Embryonic facial prominence (tissue), 1 donor: ENCODE results near the gene CD22.
"Not testable (repeated sequence)": the region's sequence is repeated elsewhere in the genome, so short reads cannot be mapped to it uniquely, and the experiment has no call there.

ENCODE experiments used
- DNase-seq: peaks from one replicate; pipeline ENCODE4 v3.0.0-alpha.2; 2016; ENCODE audit errors: extremely low spot score

CD22 gene

GRCh38 chr19:35328851-35329285 is at the start of gene CD22:
Gene CD22 (plus strand): TSS chr19:35329187. CDS start chr19:35332041, 2,854 bp downstream.
- no peak for DNase-seq

GRCh38 chr19:35279374-35279773 is 49.6 kb upstream of the CD22 start:
- DNase-seq: no peak

GRCh38 chr19:35279985-35280821 is 48.8 kb upstream of the CD22 start:
- DNase-seq: no peak

GRCh38 chr19:35281303-35281702 is 47.7 kb upstream of the CD22 start:
- no peak for DNase-seq

GRCh38 chr19:35284153-35285094 is 44.6 kb upstream of the CD22 start:
- no peak for DNase-seq

- no peak for DNase-seq
These were observed 43.9 kb upstream of the CD22 start for GRCh38 chr19:35285095-35285449.

- DNase-seq: not testable (repeated sequence)
These were observed 43.5 kb upstream of the CD22 start for GRCh38 chr19:35285465-35285864.

GRCh38 chr19:35286101-35286500 is 42.9 kb upstream of the CD22 start:
- DNase-seq: not testable (repeated sequence)

GRCh38 chr19:35287713-35288112 is 41.3 kb upstream of the CD22 start:
- no peak for DNase-seq

GRCh38 chr19:35288331-35288730 is 40.7 kb upstream of the CD22 start:
- DNase-seq: no peak

- DNase-seq: no peak
These were observed 40.1 kb upstream of the CD22 start for GRCh38 chr19:35288906-35289305.

GRCh38 chr19:35290381-35291127 is 38.4 kb upstream of the CD22 start:
- no peak for DNase-seq

GRCh38 chr19:35291259-35291658 is 37.7 kb upstream of the CD22 start:
- DNase-seq: no peak

GRCh38 chr19:35291916-35292315 is 37.1 kb upstream of the CD22 start, which contains the start of gene MAG:
Gene MAG (plus strand): TSS chr19:35292161. CDS start chr19:35295409, 3,248 bp downstream.
- no peak for DNase-seq

- no peak for DNase-seq
These were observed 36.3 kb upstream of the CD22 start for GRCh38 chr19:35292421-35293362.

GRCh38 chr19:35293363-35293739 is 35.6 kb upstream of the CD22 start:
- no peak for DNase-seq

GRCh38 chr19:35293808-35294207 is 35.2 kb upstream of the CD22 start:
- no peak for DNase-seq

GRCh38 chr19:35294328-35294727 is 34.7 kb upstream of the CD22 start:
- no peak for DNase-seq

- no peak for DNase-seq
These were observed 33.9 kb upstream of the CD22 start for GRCh38 chr19:35294859-35295791.
